ENCODE measurements around the gene ARVCF. TPM values are rescaled to one million over a fixed set of nuclear protein-coding genes. Genes with fewer than 3 reads are reported as not detected.

The ARVCF gene
- total and polyA plus RNA-seq, 9 of the 15 experiments (the other 6 are each of a cell fraction or from before 2014, with no cell fraction given) = 0.03 to 97.4 (median 15.6) TPM

DNA sequence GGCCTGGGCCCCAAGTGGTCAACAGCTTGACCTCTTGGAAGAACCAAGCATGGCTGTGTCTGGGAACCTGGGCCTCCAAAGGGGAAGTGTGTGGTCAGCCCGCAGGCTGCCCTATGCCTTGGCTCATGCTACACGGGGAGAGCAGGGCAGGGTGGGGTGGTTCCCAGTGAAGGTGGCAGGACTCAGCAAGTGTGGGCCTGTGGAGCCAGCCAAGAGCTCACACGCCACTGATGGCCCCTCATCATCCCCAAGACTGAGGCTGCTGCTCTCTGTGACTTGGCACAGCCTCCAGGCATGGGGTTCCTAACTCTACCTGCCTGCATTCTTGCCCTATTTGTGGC, 47.5 kb upstream of the ARVCF start:
- Histone ChIP-seq H3K27ac (ENCODE audit: extremely low read depth, low read depth, low read length) (no peak overlapping the region), H3K4me2 (ENCODE audit: insufficient read depth, low read length) (no peak overlapping the region), H3K9me1 (ENCODE audit: control insufficient read depth, insufficient read depth, low read length) (peaks cover 20% of the 10 kb centered on the region), H3K9me3 (replicated peaks; ENCODE audit: control insufficient read depth, insufficient read depth, low read depth, low read length) (no peaks in the 10 kb centered on the region), H3K36me3 (ENCODE audit: control insufficient read depth, insufficient read depth, low read length) (peaks cover 48% of the 10 kb centered on the region), H3K4me3 (no peak overlapping the region), H3K9ac (ENCODE audit: insufficient read depth in 1 of 2, low read depth in 2 of 2, low read length in 2 of 2) (peak overlapping the region in 1 of 2 experiments; percentile 59; a peak in 2 of 4 replicates), H4K20me1 (replicated peaks; ENCODE audit: control insufficient read depth, insufficient read depth, low read length) (peaks cover 22% of the 10 kb centered on the region; the same call in 1 of the 2 replicates), H2AFZ (ENCODE audit: low read depth, low read length) (no peak overlapping the region), H3K4me1 (replicated peaks in 1 of 2; ENCODE audit: control insufficient read depth in 2 of 2, insufficient read depth in 2 of 2, low read length in 2 of 2) (peaks cover 12 to 62% of the 10 kb centered on the region in 2 experiments), H3K79me2 (ENCODE audit: control insufficient read depth, insufficient read depth, low read length) (peaks cover 16% of the 10 kb centered on the region; the same call in 2 of the 3 replicates), H3K27me3 (ENCODE audit: control insufficient read depth in 2 of 2, insufficient read depth in 2 of 2, low read length in 2 of 2) (no peaks in the 10 kb centered on the region)
- no peak for FAIRE-seq
- ChIA-PET CTCF (ENCODE audit: low intra/inter-chr PET ratio) (no interaction called here), POLR2A (interaction anchor here (0.6 to 2.0 kb wide), 5 partner anchors 12 to 461 kb away, joined by 3 to 5 read pairs (median 4); no protein-coding TSS in a partner anchor)
- in situ Hi-C loops (cut with MboI) = no loop called here
- no peak for ATAC-seq
- no peak for DNase-seq (ENCODE audit: extremely low read depth in 1 of 4, low spot score in 3 of 4)
- 86% methylated on average over 3 of the region's 3 CpGs for WGBS (ENCODE audit: insufficient coverage, low coverage, missing lambda C conversion rate)
- BruUV-seq (replicated peaks) = no TSS peak
- TF ChIP-seq YY1 (IDR thresholded peaks at IDR 0.05; ENCODE audit: borderline replicate concordance in 1 of 3, control insufficient read depth in 1 of 3, extremely low read depth in 1 of 3, insufficient read depth in 3 of 3, insufficient read length in 1 of 3, insufficient replicate concordance in 2 of 3, low read depth in 1 of 3, low read length in 2 of 3) (peak in 1 of 3 experiments; percentile 6), HDAC8 (tag; IDR thresholded peaks at IDR 0.05) (no peak), ZEB2 (IDR thresholded peaks at IDR 0.05) (no peak), POLR2G (IDR thresholded peaks at IDR 0.05; ENCODE audit: low read depth, low read length) (0 out of 2 replicates have a peak, but pooled peaks have one; percentile 5), SPI1 (IDR thresholded peaks at IDR 0.05; ENCODE audit: borderline replicate concordance, low read depth, low read length) (peak; percentile 42; the same call in 1 of the 2 replicates)
- TF ChIP-seq, protein P1, sequence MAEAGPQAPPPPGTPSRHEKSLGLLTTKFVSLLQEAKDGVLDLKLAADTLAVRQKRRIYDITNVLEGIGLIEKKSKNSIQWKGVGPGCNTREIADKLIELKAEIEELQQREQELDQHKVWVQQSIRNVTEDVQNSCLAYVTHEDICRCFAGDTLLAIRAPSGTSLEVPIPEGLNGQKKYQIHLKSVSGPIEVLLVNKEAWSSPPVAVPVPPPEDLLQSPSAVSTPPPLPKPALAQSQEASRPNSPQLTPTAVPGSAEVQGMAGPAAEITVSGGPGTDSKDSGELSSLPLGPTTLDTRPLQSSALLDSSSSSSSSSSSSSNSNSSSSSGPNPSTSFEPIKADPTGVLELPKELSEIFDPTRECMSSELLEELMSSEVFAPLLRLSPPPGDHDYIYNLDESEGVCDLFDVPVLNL (CRISPR knock-in tag; IDR thresholded peaks at IDR 0.05; ENCODE audit: low read depth) = no peak
- intact Hi-C loops (cut with micrococcal nuclease) = no loop called here

Measured in K562 (cell line).